HAP-1 (cell line): ENCODE results near the gene TAPT1.

Experiments
- DNase-seq, 2 experiments: peaks; one replicate each; pipeline ENCODE4 v3.0.0-alpha.2; 2016 to 2020; ENCODE audit warnings: low spot score in 2 of 2
- H3K27me3 ChIP-seq: fragments of 250-450 bp; sonication (Bioruptor Pico); 2 replicates; pipeline ENCODE4 v1.5.1; 2020; ENCODE audit warnings: low read depth, mild to moderate bottlenecking, moderate library complexity
- H3K36me3 ChIP-seq: fragments of 250-450 bp; sonication (Bioruptor Pico); replicated peaks from 2 replicates; pipeline ENCODE4 v1.5.1; 2020; ENCODE audit warnings: mild to moderate bottlenecking
- H3K4me1 ChIP-seq: fragments of 250-450 bp; sonication (Bioruptor Pico); 2 replicates; pipeline ENCODE4 v1.5.1; 2020; ENCODE audit warnings: mild to moderate bottlenecking
- H3K4me3 ChIP-seq: fragments of 250-450 bp; sonication (Bioruptor Pico); 2 replicates; pipeline ENCODE4 v1.5.1; 2020; ENCODE audit warnings: mild to moderate bottlenecking, moderate library complexity
- H3K9me3 ChIP-seq: fragments of 250-450 bp; sonication (Bioruptor Pico); 2 replicates; pipeline ENCODE4 v1.5.1; 2020; ENCODE audit warnings: mild to moderate bottlenecking, moderate library complexity
- in situ Hi-C: fragments of 300-500 bp; cut with MboI; formaldehyde crosslinking; loops from 3 replicates; pipeline ENCODE4 v1.14.3; 2020; ENCODE audit warnings: low sequenced_read_pairs, inconsistent platforms, mixed read lengths

The TAPT1 gene

DNA sequence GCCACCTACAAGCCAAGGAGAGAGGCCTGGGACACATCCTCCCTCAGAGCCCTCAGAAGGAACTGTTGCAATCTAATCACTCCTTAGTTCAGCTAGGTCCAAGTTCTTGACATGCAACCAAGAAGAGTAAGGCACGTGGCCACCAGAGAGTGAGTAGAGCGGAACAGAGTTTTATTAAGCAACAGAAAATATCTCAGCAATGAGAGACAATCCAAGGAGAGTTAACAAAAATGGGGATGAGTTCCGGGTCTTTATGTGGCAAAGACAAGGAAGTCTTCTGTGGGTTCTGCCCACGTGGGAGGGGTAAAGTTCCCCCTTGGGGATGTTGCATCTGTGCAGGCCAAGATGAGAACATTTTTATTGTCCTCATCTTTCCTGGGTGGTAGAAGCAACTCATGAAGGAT lies 104.0 kb downstream of the TAPT1 start:
- DNase-seq: no peak
- Histone ChIP-seq H3K4me3 (no peak overlapping the region), H3K9me3 (no peaks in the 10 kb centered on the region), H3K4me1 (no peaks in the 10 kb centered on the region), H3K27me3 (peaks cover 25% of the 10 kb centered on the region), H3K36me3 (no peaks in the 10 kb centered on the region)
- in situ Hi-C loops: no loop called here

DNA sequence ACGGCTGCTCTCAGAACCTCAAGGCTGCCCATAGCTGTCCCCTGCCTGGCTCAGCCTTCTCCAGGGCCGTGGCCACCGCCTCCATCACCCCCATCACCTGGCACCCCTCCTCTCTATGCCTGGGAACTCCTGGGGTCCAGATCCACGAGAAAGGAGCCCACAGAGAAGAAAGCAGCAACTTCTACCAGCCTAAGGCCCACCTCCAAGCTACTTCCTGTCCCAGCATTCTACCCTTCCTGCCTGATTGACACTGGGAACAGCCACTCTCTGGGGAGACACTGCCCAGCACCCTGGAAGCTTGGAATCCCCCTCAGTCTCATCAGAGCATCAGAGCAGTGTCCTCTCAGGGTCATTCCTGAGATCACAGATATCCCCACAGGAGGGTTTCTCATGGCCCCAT lies 105.6 kb downstream of the TAPT1 start:
- H3K4me3 ChIP-seq: no peak overlapping the region
- no peak for DNase-seq
- in situ Hi-C loops: no loop called here
- peaks cover 21% of the 10 kb centered on the region for H3K27me3 ChIP-seq
- no peaks in the 10 kb centered on the region for H3K36me3 ChIP-seq
- no peaks in the 10 kb centered on the region for H3K4me1 ChIP-seq
- H3K9me3 ChIP-seq: no peaks in the 10 kb centered on the region

DNA sequence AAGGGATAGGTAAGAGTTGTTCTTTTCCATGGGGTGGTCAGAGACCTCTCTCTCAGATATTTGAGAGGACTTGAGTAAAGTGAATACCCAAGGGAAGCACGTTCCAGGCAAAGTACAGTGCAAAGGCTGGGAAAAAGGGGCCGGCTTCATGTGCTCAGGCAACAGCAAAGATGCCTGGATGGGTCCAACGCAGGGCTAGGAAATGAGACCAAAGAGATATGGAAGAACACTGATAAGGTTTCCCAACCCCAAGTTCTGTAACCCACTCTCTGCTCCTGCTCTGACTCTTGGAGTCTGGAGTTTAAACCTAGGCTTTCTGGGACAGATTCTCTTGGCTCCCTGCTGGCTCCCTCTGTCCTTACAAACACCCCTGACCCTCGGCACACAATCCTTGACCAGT lies 106.3 kb downstream of the TAPT1 start:
- Histone ChIP-seq H3K4me3 (no peak overlapping the region), H3K9me3 (no peaks in the 10 kb centered on the region), H3K36me3 (no peaks in the 10 kb centered on the region), H3K27me3 (peaks cover 21% of the 10 kb centered on the region), H3K4me1 (no peaks in the 10 kb centered on the region)
- in situ Hi-C loops: no loop called here
- DNase-seq: no peak

DNA sequence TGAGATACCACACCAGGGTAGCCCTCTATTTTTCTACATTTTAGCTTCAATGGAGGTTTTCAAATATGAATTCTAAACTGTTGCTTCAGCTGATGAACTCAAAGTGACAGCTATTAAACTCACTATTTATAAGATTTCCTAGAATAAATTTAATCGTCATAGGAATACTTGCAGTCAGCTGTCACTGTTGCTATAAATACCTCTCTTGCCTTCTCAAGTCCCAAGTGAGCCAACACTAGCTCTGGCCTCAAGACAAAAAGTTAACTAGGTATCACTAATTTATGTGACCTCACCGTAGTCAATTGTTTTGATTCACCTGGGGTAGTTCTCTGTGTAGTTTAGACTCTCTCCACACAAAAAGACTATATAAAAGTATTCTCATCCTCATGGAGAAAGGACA lies 108.2 kb downstream of the TAPT1 start:
- in situ Hi-C loops: no loop called here
- no peaks in the 10 kb centered on the region for H3K9me3 ChIP-seq

DNA sequence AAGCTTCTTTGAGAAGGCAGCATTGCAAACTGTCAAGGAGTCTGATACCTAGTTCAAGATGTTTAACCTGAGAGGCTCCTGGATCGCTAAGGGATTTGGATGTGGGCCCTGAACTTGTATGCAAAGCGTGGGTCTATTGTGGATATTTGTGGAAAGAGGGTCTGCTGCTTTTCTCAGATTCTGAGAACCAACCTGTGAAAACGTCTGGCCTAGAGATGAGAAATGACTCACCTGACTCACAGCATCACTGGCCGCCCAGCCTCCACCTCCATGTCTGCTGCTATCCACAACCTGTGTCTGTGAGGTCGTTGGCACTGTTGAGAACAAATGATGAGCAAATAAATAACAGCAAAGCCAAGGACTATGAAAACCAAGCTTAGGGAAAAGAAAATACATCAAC lies 109.1 kb downstream of the TAPT1 start:
- in situ Hi-C loops: no loop called here
- Histone ChIP-seq H3K9me3 (no peaks in the 10 kb centered on the region), H3K4me1 (no peaks in the 10 kb centered on the region), H3K27me3 (peaks cover 15% of the 10 kb centered on the region), H3K36me3 (no peaks in the 10 kb centered on the region), H3K4me3 (no peak overlapping the region)
- no peak for DNase-seq

More for the DNA sequence above, 108.2 kb downstream of the TAPT1 start:
- no peaks in the 10 kb centered on the region for H3K36me3 ChIP-seq
- DNase-seq: no peak
- H3K4me1 ChIP-seq: no peaks in the 10 kb centered on the region
- no peak overlapping the region for H3K4me3 ChIP-seq
- H3K27me3 ChIP-seq: peaks cover 18% of the 10 kb centered on the region

DNA sequence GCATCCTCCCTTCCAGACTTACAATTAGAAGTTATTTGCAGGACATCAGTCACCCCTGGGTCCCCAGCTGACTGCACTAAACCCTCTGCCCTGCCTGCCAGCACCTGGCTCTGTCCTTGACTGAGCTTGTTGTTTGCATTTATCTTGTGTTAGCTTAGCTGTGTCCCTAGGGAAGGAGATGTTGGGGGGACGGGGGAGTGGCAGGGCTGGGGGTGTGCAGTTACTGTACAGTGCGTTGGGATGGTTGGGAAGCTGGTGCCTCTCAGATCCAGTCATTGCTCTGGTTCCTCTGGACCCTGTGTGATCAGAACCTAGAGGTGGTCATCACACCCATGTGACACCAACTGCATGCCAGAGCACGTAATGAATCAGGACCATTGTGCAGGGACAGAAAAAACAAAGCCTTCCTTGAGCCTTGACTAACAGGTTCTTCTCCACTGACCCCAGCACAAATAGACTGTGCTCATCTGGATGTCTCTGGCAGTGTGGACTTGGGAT lies 109.7 kb downstream of the TAPT1 start:
- no peaks in the 10 kb centered on the region for H3K36me3 ChIP-seq
- no peak for DNase-seq
- peaks cover 22% of the 10 kb centered on the region for H3K27me3 ChIP-seq
- H3K9me3 ChIP-seq: no peaks in the 10 kb centered on the region
- no peaks in the 10 kb centered on the region for H3K4me1 ChIP-seq
- in situ Hi-C loops: no loop called here
- H3K4me3 ChIP-seq: no peak overlapping the region

GRCh38 chr4:16116019-16116418 lies 110.3 kb downstream of the TAPT1 start:
- no peaks in the 10 kb centered on the region for H3K4me1 ChIP-seq
- no peaks in the 10 kb centered on the region for H3K9me3 ChIP-seq
- no peaks in the 10 kb centered on the region for H3K36me3 ChIP-seq
- H3K27me3 ChIP-seq: peaks cover 25% of the 10 kb centered on the region
- H3K4me3 ChIP-seq: no peak overlapping the region
- in situ Hi-C loops: no loop called here
- DNase-seq: no peak

DNA sequence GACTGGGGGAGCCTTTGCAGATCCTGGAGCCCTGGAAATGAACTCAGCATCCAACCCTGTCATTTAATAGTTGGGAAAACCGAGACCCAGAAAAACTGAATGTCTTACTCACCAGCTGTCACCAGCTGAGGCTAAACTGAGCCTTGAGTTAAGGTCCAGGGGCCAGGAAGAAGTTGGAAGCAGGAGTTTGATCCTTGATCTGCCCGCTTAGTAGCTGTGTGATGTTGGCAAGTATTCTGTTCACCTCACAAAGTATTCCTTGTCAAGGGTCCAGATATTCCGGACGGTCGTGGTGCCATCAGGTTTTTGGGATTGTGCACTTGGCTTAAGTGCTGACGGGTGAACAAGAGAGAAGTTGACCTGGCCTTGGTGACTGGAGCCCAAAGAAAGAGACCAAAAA lies 111.7 kb downstream of the TAPT1 start:
- Histone ChIP-seq H3K27me3 (peaks cover 26% of the 10 kb centered on the region), H3K4me3 (no peak overlapping the region), H3K4me1 (no peaks in the 10 kb centered on the region), H3K36me3 (no peaks in the 10 kb centered on the region), H3K9me3 (no peaks in the 10 kb centered on the region; the same call in 1 of the 2 replicates)
- in situ Hi-C loops: no loop called here
- no peak for DNase-seq

GRCh38 chr4:16113741-16114140 lies 112.5 kb downstream of the TAPT1 start:
- H3K36me3 ChIP-seq: no peaks in the 10 kb centered on the region
- no peaks in the 10 kb centered on the region; the same call in 1 of the 2 replicates for H3K9me3 ChIP-seq
- H3K27me3 ChIP-seq: peaks cover 27% of the 10 kb centered on the region
- no peak overlapping the region for H3K4me3 ChIP-seq
- in situ Hi-C loops: no loop called here
- no peak for DNase-seq
- no peaks in the 10 kb centered on the region for H3K4me1 ChIP-seq

DNA sequence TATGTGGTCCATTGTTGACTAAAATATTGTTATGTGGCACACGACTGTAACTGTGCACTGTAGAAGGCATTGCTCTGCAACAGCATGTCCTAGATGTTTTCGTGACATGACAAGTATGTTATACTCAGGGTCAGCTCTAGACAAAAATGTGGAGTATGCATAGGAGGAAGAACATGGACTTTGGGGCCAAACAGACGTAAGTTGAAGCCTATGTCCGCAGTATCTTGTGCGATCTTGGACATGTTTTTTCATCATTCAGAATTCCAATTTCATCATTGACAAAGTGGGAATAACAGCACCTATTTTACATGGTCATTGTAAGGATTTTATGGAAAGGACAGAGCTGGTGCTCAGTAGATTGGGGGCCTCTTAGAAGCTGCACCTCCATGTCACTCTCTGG lies 114.7 kb downstream of the TAPT1 start:
- in situ Hi-C loops: no loop called here
- H3K9me3 ChIP-seq: no peaks in the 10 kb centered on the region; the same call in 1 of the 2 replicates
- peaks cover 12% of the 10 kb centered on the region for H3K27me3 ChIP-seq
- H3K36me3 ChIP-seq: no peaks in the 10 kb centered on the region
- no peak for DNase-seq
- H3K4me3 ChIP-seq: no peak overlapping the region
- no peaks in the 10 kb centered on the region for H3K4me1 ChIP-seq

- no peaks in the 10 kb centered on the region; the same call in 1 of the 2 replicates for H3K9me3 ChIP-seq
- no peak overlapping the region for H3K4me3 ChIP-seq
- H3K36me3 ChIP-seq: no peaks in the 10 kb centered on the region
- H3K4me1 ChIP-seq: no peaks in the 10 kb centered on the region
- peaks cover 12% of the 10 kb centered on the region; the same call in 1 of the 2 replicates for H3K27me3 ChIP-seq
- in situ Hi-C loops: no loop called here
- DNase-seq: no peak
Observed at GRCh38 chr4:16110661-16111290, 115.5 kb downstream of the TAPT1 start.
